Measurements from ENCODE around the gene TUFT1.

The TUFT1 gene

DNA sequence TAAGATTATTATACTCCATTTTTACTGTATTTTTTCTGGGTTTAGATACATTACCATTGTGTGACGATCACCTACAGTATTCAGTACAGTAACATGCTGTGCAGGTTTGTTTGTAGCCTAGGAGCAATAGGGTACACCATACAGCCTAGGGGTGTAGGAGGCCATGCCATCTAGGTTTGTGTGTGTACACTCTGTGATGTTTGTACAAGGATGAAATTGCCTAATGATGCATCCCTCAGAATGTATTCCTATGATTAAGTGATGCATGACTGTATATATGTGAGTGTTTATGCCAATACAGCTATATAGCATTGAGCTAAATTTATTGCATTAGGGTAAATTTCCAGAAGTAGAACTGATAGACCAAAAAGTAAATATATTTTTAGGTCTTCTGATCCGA, 23.3 kb downstream of the TUFT1 start:
- Histone ChIP-seq H3K27me3 (ENCODE audit: insufficient read depth, low read depth, severe bottlenecking) (no peaks in the 10 kb centered on the region), H3K36me3 (peaks cover 52% of the 10 kb centered on the region), H3K27ac (no peak overlapping the region), H3K4me3 (ENCODE audit: low read depth, low read length) (no peak overlapping the region), H3K9me3 (ENCODE audit: severe bottlenecking) (no peaks in the 10 kb centered on the region)
- DNase-seq = no peak
- no peak for TF ChIP-seq CTCF (IDR thresholded peaks at IDR 0.05; ENCODE audit: low read depth, low read length)

- TF ChIP-seq CTCF (IDR thresholded peaks at IDR 0.05; ENCODE audit: low read depth, low read length) = no peak
- no peaks in the 10 kb centered on the region for H3K9me3 ChIP-seq (ENCODE audit: severe bottlenecking)
- peak; percentile 5 for DNase-seq
- no peaks in the 10 kb centered on the region for H3K27me3 ChIP-seq (ENCODE audit: insufficient read depth, low read depth, severe bottlenecking)
- H3K27ac ChIP-seq = no peak overlapping the region
- H3K36me3 ChIP-seq = peaks cover 73% of the 10 kb centered on the region
- H3K4me3 ChIP-seq (ENCODE audit: low read depth, low read length) = no peak overlapping the region
These were observed 25.5 kb downstream of the TUFT1 start for GRCh38 chr1:151565502-151566189.

GRCh38 chr1:151568626-151569088, 28.5 kb downstream of the TUFT1 start:
- Histone ChIP-seq H3K27ac (no peak overlapping the region), H3K9me3 (ENCODE audit: severe bottlenecking) (no peaks in the 10 kb centered on the region), H3K36me3 (peaks cover 87% of the 10 kb centered on the region), H3K27me3 (ENCODE audit: insufficient read depth, low read depth, severe bottlenecking) (no peaks in the 10 kb centered on the region), H3K4me3 (ENCODE audit: low read depth, low read length) (no peak overlapping the region)
- peak; percentile 6 for DNase-seq
- no peak for TF ChIP-seq CTCF (IDR thresholded peaks at IDR 0.05; ENCODE audit: low read depth, low read length)

DNA sequence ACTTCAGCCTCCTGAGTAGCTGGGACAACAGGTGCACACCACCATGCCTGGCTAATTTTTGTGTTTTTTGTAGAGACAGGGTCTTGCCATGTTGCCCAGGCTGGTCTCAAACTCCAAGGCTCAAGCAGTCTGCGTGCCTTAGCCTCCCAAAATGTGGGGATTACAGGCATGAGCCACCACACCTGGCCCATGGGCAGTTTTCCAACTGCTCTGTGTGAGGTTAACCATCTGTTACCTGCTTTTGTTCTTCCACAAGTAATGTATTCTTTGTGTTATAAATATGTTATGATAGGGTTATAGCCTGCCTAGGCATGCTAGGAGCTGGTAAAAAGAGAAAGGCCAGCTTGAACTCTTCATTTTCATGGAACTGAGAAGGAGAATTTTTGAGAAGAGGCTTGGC, 30.7 kb downstream of the TUFT1 start:
- Histone ChIP-seq H3K27me3 (ENCODE audit: insufficient read depth, low read depth, severe bottlenecking) (no peaks in the 10 kb centered on the region), H3K27ac (no peak overlapping the region), H3K4me3 (ENCODE audit: low read depth, low read length) (no peak overlapping the region), H3K9me3 (ENCODE audit: severe bottlenecking) (no peaks in the 10 kb centered on the region), H3K36me3 (peaks cover 87% of the 10 kb centered on the region)
- DNase-seq = no peak
- no peak for TF ChIP-seq CTCF (IDR thresholded peaks at IDR 0.05; ENCODE audit: low read depth, low read length)

- Histone ChIP-seq H3K36me3 (peaks cover 84% of the 10 kb centered on the region), H3K27me3 (ENCODE audit: insufficient read depth, low read depth, severe bottlenecking) (no peaks in the 10 kb centered on the region), H3K27ac (no peak overlapping the region), H3K4me3 (ENCODE audit: low read depth, low read length) (no peak overlapping the region), H3K9me3 (ENCODE audit: severe bottlenecking) (no peaks in the 10 kb centered on the region)
- TF ChIP-seq CTCF (IDR thresholded peaks at IDR 0.05; ENCODE audit: low read depth, low read length) = no peak
- no peak for DNase-seq
These were observed 34.7 kb downstream of the TUFT1 start for GRCh38 chr1:151574575-151575529.
